ENCODE measurements around the gene SSC5D. TPM values are rescaled to one million over a fixed set of nuclear protein-coding genes. Genes with fewer than 3 reads are reported as not detected.

Gene SSC5D
- total and polyA plus RNA-seq, 3 donors from 2014 or later, result 6.4 to 10.7 (median 6.9) TPM

DNA sequence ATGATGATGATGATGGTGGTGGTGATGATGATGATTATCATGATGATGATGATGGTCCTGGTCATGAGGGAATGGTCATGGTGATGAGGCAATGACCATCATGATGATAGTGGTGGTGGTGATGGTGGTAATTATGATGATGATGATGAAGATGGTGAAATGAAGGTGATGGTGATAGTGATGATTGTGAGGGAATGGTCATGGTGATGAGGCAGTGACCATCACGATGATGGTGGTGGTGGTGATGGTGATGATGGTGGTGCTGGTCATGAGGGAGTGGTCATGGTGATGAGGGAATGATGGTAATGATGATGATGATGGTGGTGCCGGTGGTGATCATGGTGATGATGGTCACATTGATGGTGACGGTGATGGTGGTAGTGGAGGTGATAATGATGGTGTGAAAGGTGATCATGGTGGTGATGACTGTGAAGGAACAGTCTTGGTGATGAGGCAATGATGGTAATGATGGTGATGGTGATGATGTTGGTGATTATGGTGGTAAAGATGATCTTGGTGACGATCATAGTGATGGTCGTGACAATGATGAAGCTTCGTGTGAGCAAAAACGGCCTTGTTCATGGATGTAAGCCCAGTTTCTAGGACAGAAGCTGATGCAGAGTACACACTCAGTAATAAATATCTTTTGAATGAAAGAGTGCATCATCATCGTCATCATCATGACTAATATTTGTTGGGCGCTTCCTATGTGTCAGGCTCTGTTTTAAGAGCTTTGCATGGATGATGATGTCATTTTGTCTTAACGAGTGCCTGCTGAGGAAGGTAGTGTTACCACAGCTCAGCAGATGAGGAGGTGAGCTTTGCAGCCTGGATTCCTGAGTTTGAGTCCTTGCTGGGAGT, 31.4 kb downstream of the SSC5D start:
- no peaks in the 10 kb centered on the region for H3K27me3 ChIP-seq
- 89 to 91% methylated on average over 10 of the region's 10 CpGs for WGBS, 2 donors
- peaks cover 11% of the 10 kb centered on the region for H3K4me1 ChIP-seq
- H3K9me3 ChIP-seq, result no peaks in the 10 kb centered on the region
- intact Hi-C loops (cut with DNase I; ENCODE audit: low total_unique reads), result loop anchor here (10.0 kb wide), 1 partner anchor 85 kb away; the partner anchor contains the start of genes ZNF524 and ZNF865
- H3K36me3 ChIP-seq (ENCODE audit: low read depth, missing control alignments), result no peaks in the 10 kb centered on the region
- no peak for DNase-seq
- H3K4me3 ChIP-seq, result no peak overlapping the region
- H3K27ac ChIP-seq, result no peak overlapping the region
- no peak for TF ChIP-seq POLR2A (IDR thresholded peaks at IDR 0.05)
- TF ChIP-seq, protein P1, sequence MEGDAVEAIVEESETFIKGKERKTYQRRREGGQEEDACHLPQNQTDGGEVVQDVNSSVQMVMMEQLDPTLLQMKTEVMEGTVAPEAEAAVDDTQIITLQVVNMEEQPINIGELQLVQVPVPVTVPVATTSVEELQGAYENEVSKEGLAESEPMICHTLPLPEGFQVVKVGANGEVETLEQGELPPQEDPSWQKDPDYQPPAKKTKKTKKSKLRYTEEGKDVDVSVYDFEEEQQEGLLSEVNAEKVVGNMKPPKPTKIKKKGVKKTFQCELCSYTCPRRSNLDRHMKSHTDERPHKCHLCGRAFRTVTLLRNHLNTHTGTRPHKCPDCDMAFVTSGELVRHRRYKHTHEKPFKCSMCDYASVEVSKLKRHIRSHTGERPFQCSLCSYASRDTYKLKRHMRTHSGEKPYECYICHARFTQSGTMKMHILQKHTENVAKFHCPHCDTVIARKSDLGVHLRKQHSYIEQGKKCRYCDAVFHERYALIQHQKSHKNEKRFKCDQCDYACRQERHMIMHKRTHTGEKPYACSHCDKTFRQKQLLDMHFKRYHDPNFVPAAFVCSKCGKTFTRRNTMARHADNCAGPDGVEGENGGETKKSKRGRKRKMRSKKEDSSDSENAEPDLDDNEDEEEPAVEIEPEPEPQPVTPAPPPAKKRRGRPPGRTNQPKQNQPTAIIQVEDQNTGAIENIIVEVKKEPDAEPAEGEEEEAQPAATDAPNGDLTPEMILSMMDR (IDR thresholded peaks at IDR 0.05), result no peak

DNA sequence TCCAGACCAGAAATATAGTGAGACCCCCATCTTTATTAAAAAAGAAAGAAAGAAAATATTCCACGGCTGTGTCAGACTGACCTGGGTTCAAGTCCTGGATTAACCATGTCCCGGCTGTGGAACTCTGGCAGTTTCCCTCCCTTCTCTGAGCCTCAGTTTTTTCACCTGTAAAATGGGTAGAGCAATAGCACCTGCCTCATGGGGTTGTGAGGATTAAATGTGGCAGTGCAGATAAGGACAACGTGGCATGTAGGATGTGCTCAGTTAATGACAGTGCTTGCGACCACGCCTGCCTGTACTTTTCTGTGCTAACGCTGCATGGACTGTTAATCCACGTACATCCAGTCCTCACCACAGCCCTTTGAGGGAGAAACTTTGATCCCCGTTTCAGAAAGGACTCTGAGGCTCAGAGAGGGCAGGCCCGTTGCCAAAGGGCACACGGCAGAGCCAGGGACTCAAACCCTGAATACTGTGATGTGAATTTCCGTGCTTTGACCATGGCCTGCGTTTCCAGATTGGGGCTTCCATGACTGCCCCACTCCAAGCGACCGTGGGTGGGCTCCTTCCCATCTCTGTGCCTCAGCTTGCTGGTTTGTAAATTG, 32.6 kb downstream of the SSC5D start:
- no peak for DNase-seq
- 65 to 77% methylated on average over 12 to 14 of the region's 14 CpGs for WGBS, 2 donors
- TF ChIP-seq POLR2A (IDR thresholded peaks at IDR 0.05), result no peak
- TF ChIP-seq, protein P1 (IDR thresholded peaks at IDR 0.05), result no peak
- Histone ChIP-seq H3K36me3 (ENCODE audit: low read depth, missing control alignments) (no peaks in the 10 kb centered on the region), H3K4me3 (no peak overlapping the region), H3K27ac (no peak overlapping the region), H3K4me1 (peaks cover 11% of the 10 kb centered on the region), H3K27me3 (no peaks in the 10 kb centered on the region), H3K9me3 (no peaks in the 10 kb centered on the region)
- intact Hi-C loops (cut with DNase I; ENCODE audit: low total_unique reads), result no loop called here

DNA sequence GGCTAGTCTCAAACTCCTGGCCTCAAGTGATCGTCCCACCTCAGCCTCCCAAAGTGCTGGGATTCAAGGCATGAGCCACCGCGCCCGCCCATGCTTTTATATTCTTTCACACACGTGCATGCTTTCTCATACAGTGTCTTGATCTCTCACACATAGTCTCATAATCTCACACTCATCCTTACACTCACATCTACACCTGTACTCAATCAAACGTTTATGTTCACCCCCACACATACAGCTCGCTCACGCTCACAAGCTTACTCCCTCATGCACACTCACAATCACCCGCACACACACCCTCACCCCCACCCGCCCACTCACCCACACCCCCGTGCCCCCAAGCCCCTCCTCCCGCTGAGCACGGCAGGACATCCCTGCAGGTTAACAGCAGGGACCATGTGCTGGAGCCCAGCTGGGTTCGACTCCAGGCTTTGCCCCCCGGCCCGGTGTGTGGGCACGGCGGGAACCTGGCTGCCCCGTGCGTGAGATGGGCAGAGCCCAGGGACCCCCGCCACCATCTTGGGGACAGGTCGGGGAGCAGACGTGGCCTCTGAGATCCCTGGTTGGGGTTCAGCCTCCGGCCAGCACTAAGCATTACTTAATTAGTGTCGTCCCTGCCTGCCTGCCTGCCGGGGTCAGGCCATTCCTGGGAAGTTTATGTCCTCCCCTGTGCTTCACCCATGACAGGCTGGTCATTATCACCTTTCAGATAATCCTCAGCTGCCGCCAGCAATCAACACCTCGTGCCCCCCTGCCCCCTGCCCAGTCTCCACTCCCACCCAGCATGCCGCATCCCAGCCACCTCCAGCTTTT, 37.3 kb downstream of the SSC5D start:
- Histone ChIP-seq H3K9me3 (no peaks in the 10 kb centered on the region), H3K27ac (no peak overlapping the region), H3K36me3 (ENCODE audit: low read depth, missing control alignments) (no peaks in the 10 kb centered on the region), H3K4me3 (no peak overlapping the region), H3K27me3 (no peaks in the 10 kb centered on the region), H3K4me1 (peaks cover 10% of the 10 kb centered on the region)
- TF ChIP-seq, protein P1 (IDR thresholded peaks at IDR 0.05), result no peak
- no peak for TF ChIP-seq POLR2A (IDR thresholded peaks at IDR 0.05)
- intact Hi-C loops (cut with DNase I; ENCODE audit: low total_unique reads), result no loop called here
- 29% methylated on average over 20 to 29 of the region's 29 CpGs for WGBS, 2 donors
- no peak for DNase-seq

DNA sequence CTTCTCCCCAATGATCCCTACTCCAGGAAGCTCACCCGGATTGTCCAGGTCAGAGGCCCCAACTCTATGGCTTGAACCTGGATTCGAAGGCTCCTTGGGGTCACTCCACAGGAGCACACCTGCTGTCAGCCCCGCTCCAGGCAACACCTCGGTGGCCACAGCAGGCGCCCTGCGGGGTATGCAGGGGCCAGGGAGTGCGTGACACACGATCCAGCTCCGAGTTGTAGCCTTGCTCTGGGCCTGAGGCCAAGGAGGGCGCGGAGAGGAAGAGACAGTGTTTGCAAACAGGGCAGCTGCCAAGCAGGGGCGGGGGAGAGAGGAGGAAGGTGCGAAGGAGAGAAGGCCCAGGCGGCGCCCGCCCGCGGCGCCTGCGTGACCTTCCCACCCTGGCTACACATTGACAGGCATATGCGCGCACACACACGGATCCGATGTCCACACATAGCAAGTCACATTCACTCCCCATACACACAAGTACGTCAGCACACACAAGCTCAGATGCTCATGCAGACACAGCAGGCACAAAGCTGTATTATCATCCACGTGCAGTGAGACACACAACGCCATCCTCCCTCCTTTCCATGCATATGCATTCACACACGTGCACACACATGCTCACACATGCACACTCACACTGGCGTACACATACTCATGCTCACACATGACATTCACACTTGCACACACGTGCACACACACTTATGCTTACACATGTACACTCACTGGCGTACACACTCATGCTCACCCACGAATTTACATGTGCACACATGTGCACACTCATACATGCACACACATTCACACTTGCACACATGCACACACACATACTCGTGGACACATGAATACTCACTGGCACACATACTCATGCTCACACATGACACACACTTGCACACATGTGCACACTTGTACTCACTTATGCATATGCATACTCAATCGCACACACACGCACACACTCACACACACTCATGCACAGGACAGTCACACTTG, 38.3 kb downstream of the SSC5D start:
- Histone ChIP-seq H3K4me1 (peaks cover 5% of the 10 kb centered on the region), H3K36me3 (ENCODE audit: low read depth, missing control alignments) (no peaks in the 10 kb centered on the region), H3K27me3 (no peaks in the 10 kb centered on the region), H3K9me3 (no peaks in the 10 kb centered on the region), H3K27ac (no peak overlapping the region), H3K4me3 (no peak overlapping the region)
- WGBS, 2 donors, result 20% methylated on average over 20 to 33 of the region's 35 CpGs
- no peak for TF ChIP-seq POLR2A (IDR thresholded peaks at IDR 0.05)
- TF ChIP-seq, protein P1 (IDR thresholded peaks at IDR 0.05), result no peak
- intact Hi-C loops (cut with DNase I; ENCODE audit: low total_unique reads), result no loop called here
- peak; percentile 87 for DNase-seq
